H1 (cell line): ENCODE measurements around the gene ZHX3. TPM values are rescaled to one million over a fixed set of nuclear protein-coding genes. Genes with fewer than 3 reads are reported as not detected.

ENCODE experiments used
- CTCF ChIA-PET: fragments of 300-600 bp; sonication (Branson Sonifier 250); formaldehyde crosslinking; loops from one replicate; lab custom pipeline; 2021; ENCODE audit not compliant: partially characterized antibody; lab: Charles Lee
- POLR2A ChIA-PET: fragments of 300-600 bp; sonication (Branson Sonifier 250); formaldehyde crosslinking; loops from one replicate; lab custom pipeline; 2021; ENCODE audit warnings: inconsistent platforms; ENCODE audit not compliant: partially characterized antibody; lab: Charles Lee
- DNase-seq, 2 experiments: peaks; one replicate each; pipeline versions ENCODE4 v3.0.0 to v3.0.0-alpha.2; 2010 to 2022; ENCODE audit warnings: low spot score in 2 of 2, low read depth in 1 of 2, mixed read lengths in 1 of 2
- FAIRE-seq: peaks from 2 replicates; lab custom pipeline; 2011; peaks lifted over from hg19 to GRCh38; lab: Jason Lieb, UNC
- H2AFZ ChIP-seq: 2 replicates; pipeline ENCODE4 v1.8.1; 2012; ENCODE audit warnings: low read length, inconsistent platforms
- H2AK5ac ChIP-seq: 2 replicates; pipeline ENCODE4 v1.6.1; 2013; ENCODE audit warnings: low read depth, low read length
- H2BK120ac ChIP-seq: replicated peaks from 2 replicates; pipeline ENCODE3; 2013; ENCODE audit warnings: low read depth, low read length, inconsistent platforms
- H2BK12ac ChIP-seq: 2 replicates; pipeline ENCODE4 v1.6.1; 2013; ENCODE audit warnings: low read depth, low read length
- H2BK15ac ChIP-seq: 2 replicates; pipeline ENCODE4 v1.6.1; 2013; ENCODE audit warnings: low read length
- H2BK20ac ChIP-seq: 2 replicates; pipeline ENCODE4 v1.6.1; 2013; ENCODE audit warnings: low read length
- H2BK5ac ChIP-seq: 2 replicates; pipeline ENCODE4 v1.6.1; 2013; ENCODE audit warnings: low read depth, low read length
- H3K14ac ChIP-seq: 2 replicates; pipeline ENCODE4 v1.6.1; 2013; ENCODE audit warnings: inconsistent platforms; ENCODE audit not compliant: insufficient read length
- H3K18ac ChIP-seq: 2 replicates; pipeline ENCODE4 v1.6.1; 2013; ENCODE audit warnings: low read length; ENCODE audit errors: extremely low read depth
- H3K23ac ChIP-seq: 2 replicates; pipeline ENCODE4 v1.6.1; 2013; ENCODE audit warnings: inconsistent platforms; ENCODE audit not compliant: insufficient read length
- H3K23me2 ChIP-seq: 2 replicates; pipeline ENCODE4 v1.6.1; 2013; ENCODE audit warnings: low read depth, low read length
- H3K27ac ChIP-seq: 2 replicates; pipeline ENCODE4 v1.6.1; 2011; ENCODE audit warnings: low read depth, low read length, inconsistent platforms
- H3K27me3 ChIP-seq, 4 experiments: replicated peaks in 1 of 4; 1 replicate in 1 of 4; 2 replicates in 3 of 4; pipeline versions ENCODE4 v1.6.1 to v1.8.1; 2011 to 2013; ENCODE audit warnings: low read length in 3 of 4, mild to moderate bottlenecking in 3 of 4, inconsistent platforms in 2 of 4, mixed read lengths in 2 of 4, moderate library complexity in 1 of 4; ENCODE audit not compliant: control insufficient read depth in 3 of 4, insufficient read depth in 3 of 4; ENCODE audit errors: extremely low read depth in 1 of 4
- H3K36me3 ChIP-seq, 4 experiments: 2 replicates each; pipeline versions ENCODE4 v1.6.1 to v1.8.1; 2011 to 2013; ENCODE audit warnings: mild to moderate bottlenecking in 4 of 4, low read length in 3 of 4, moderate library complexity in 2 of 4, control low read depth in 1 of 4, inconsistent platforms in 1 of 4; ENCODE audit not compliant: insufficient read depth in 4 of 4, control insufficient read depth in 2 of 4
- H3K4ac ChIP-seq: replicated peaks from 2 replicates; pipeline ENCODE3; 2013; ENCODE audit warnings: low read length, low read depth, mixed read lengths, inconsistent platforms; ENCODE audit not compliant: insufficient read length
- H3K4me1 ChIP-seq, 4 experiments: replicated peaks in 1 of 4; 1 replicate in 1 of 4; 2 replicates in 3 of 4; pipeline versions ENCODE4 v1.6.1 to v1.8.1; 2011 to 2013; ENCODE audit warnings: low read length in 3 of 4, inconsistent platforms in 2 of 4, mixed read lengths in 1 of 4; ENCODE audit not compliant: insufficient read depth in 4 of 4, control insufficient read depth in 3 of 4
- H3K4me2 ChIP-seq, 2 experiments: 2 replicates each; pipeline versions ENCODE4 v1.6.1 to v1.8.1; 2011 to 2013; ENCODE audit warnings: low read depth in 2 of 2, low read length in 2 of 2, control low read depth in 1 of 2, inconsistent platforms in 1 of 2, mild to moderate bottlenecking in 1 of 2; ENCODE audit not compliant: insufficient read depth in 1 of 2
- H3K4me3 ChIP-seq, 4 experiments: fragments of 200-600, 300-600 bp in 1 of 4; sonication (generic), shearing (Covaris generic), sonication (Bioruptor Twin) in 1 of 4; 2 replicates each; pipeline versions ENCODE4 v1.5.1 to v1.8.1; 2011 to 2016; ENCODE audit warnings: low read length in 4 of 4, low read depth in 3 of 4, control low read depth in 2 of 4, inconsistent platforms in 2 of 4, mild to moderate bottlenecking in 2 of 4, mixed read lengths in 1 of 4, moderate library complexity in 1 of 4; ENCODE audit not compliant: insufficient read depth in 2 of 4; ENCODE audit errors: extremely low read depth in 1 of 4
- H3K56ac ChIP-seq: replicated peaks from 2 replicates; pipeline ENCODE3; 2013; ENCODE audit warnings: low read depth, mild to moderate bottlenecking, mixed read lengths, low read length, inconsistent platforms; ENCODE audit not compliant: insufficient read length
- H3K79me1 ChIP-seq: 2 replicates; pipeline ENCODE4 v1.6.1; 2013; ENCODE audit warnings: low read depth, low read length, control low read depth
- H3K79me2 ChIP-seq, 2 experiments: 2 replicates each; pipeline versions ENCODE4 v1.6.1 to v1.8.1; 2012 to 2013; ENCODE audit warnings: low read length in 2 of 2, mild to moderate bottlenecking in 2 of 2, inconsistent platforms in 1 of 2; ENCODE audit not compliant: insufficient read depth in 2 of 2, control insufficient read depth in 1 of 2
- H3K9ac ChIP-seq, 4 experiments: replicated peaks in 1 of 4; 1 replicate in 1 of 4; 2 replicates in 3 of 4; pipeline versions ENCODE4 v1.6.1 to v1.8.1; 2011 to 2013; ENCODE audit warnings: low read depth in 3 of 4, low read length in 3 of 4, control low read depth in 2 of 4, mild to moderate bottlenecking in 2 of 4, moderate library complexity in 2 of 4, inconsistent platforms in 1 of 4; ENCODE audit errors: extremely low read depth in 1 of 4
- H3K9me3 ChIP-seq, 2 experiments: 2 replicates each; pipeline versions ENCODE4 v1.6.1 to v1.8.1; 2012 to 2013; ENCODE audit warnings: mild to moderate bottlenecking in 2 of 2, moderate library complexity in 2 of 2, control low read depth in 1 of 2, inconsistent platforms in 1 of 2, low read depth in 1 of 2, low read length in 1 of 2, mixed read lengths in 1 of 2; ENCODE audit not compliant: insufficient read depth in 2 of 2
- H4K20me1 ChIP-seq, 2 experiments: replicated peaks in 1 of 2; 2 replicates each; pipeline versions ENCODE3 to v1.8.1; 2011 to 2013; ENCODE audit warnings: inconsistent platforms in 2 of 2, low read length in 2 of 2, mild to moderate bottlenecking in 1 of 2; ENCODE audit not compliant: insufficient read depth in 2 of 2, control insufficient read depth in 1 of 2
- H4K5ac ChIP-seq: 2 replicates; pipeline ENCODE4 v1.6.1; 2013; ENCODE audit warnings: low read length, low read depth, mixed read lengths, inconsistent platforms; ENCODE audit not compliant: insufficient read length
- H4K8ac ChIP-seq: 2 replicates; pipeline ENCODE4 v1.8.0; 2013; ENCODE audit warnings: mild to moderate bottlenecking, moderate library complexity, low read length, inconsistent platforms; ENCODE audit not compliant: insufficient read depth; ENCODE audit errors: extremely low read depth
- H4K91ac ChIP-seq: replicated peaks from 2 replicates; pipeline ENCODE3; 2013; ENCODE audit warnings: low read length, mixed read lengths, inconsistent platforms; ENCODE audit not compliant: insufficient read length
- NANOG ChIP-seq: IDR thresholded peaks from 2 replicates; pipeline ENCODE4 v1.6.1; 2011; ENCODE audit warnings: low read length, low read depth, mild to moderate bottlenecking, inconsistent platforms; ENCODE audit not compliant: insufficient read depth, poor library complexity, severe bottlenecking
- TCF12 ChIP-seq: IDR thresholded peaks from 2 replicates; pipeline ENCODE4 v1.6.1; 2011; ENCODE audit warnings: low read depth, mild to moderate bottlenecking, low read length
- WGBS, 2 experiments: shearing (Covaris generic) in 1 of 2; methylation state at CpG; one replicate each; pipeline versions ENCODE4 v1.1.6 to v1.1.7; 2013 to 2015; ENCODE audit warnings: low lambda C conversion rate in 2 of 2, mixed read lengths in 2 of 2, inconsistent platforms in 1 of 2, low coverage in 1 of 2, missing lambda C conversion rate in 1 of 2; ENCODE audit not compliant: insufficient replicate concordance in 2 of 2, insufficient coverage in 1 of 2, insufficient read length in 1 of 2; ENCODE audit errors: extremely low coverage in 1 of 2, missing lambda C conversion rate in 1 of 2; 5-methylcytosine and 5-hydroxymethylcytosine counted together
- polyA plus RNA-seq, 7 experiments: library from polyadenylated mRNA; depleted of rRNA in 3 of 7; stranded (reverse) in 5 of 7; unstranded in 2 of 7; fragments of >200 nt in 5 of 7; fragments of 200-250 nt in 2 of 7; gene quantifications; 1 replicate in 5 of 7; 2 replicates in 1 of 7; 4 replicates in 1 of 7; pipeline versions ENCODE4 v1.2.1 to v1.2.3, GENCODE V29; 2011 to 2013; ENCODE audit warnings: missing spikeins in 2 of 7, mixed read lengths in 2 of 7
- total RNA-seq: library from RNA; stranded (reverse); fragmentation: NEBNext Ultra II Directional; extraction: Animal tissue kit (Norgen Biotek cat#: 25700); gene quantifications from 2 replicates; pipeline ENCODE4 v1.2.1, GENCODE V29; 2021

The ZHX3 gene
- total and polyA plus RNA-seq, 2 of the 8 experiments (the other 6 are each of a cell fraction or from before 2014, with no cell fraction given): 1.00 to 7.8 TPM

DNA sequence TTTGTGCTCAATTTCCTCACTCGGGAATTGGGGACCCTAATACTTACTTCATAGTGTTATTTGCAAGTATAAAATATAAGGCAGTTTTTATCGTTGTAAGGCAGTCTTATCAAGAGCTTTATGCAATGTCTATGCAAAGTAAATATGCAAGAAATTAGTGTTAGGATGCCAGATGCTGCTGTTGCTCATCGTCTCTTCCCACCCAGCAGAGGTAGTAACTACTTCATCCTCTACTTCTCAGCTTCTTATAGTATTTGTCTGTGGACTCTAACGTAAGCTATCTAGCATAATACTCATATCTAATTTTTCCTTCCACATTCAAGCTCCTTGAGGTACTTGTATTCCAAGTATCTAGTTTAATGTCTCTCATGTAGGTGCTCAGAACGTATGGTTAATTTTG, 168.6 kb downstream of the ZHX3 start:
- Histone ChIP-seq H3K18ac (no peak overlapping the region), H3K9ac (no peak overlapping the region), H3K4me1 (peaks cover 0 to 10% (median 5%) of the 10 kb centered on the region in 4 experiments; a peak in 3 of 7 replicates), H3K23ac (no peak overlapping the region), H2BK20ac (no peak overlapping the region), H2BK12ac (no peak overlapping the region), H3K56ac (no peak overlapping the region), H3K27me3 (no peaks in the 10 kb centered on the region), H2BK5ac (no peak overlapping the region), H3K9me3 (no peaks in the 10 kb centered on the region), H3K79me2 (peaks cover 80 to 100% of the 10 kb centered on the region in 2 experiments), H3K14ac (no peak overlapping the region), H4K5ac (no peak overlapping the region), H2AFZ (no peak overlapping the region), H3K79me1 (peaks cover 52% of the 10 kb centered on the region), H3K4me2 (no peak overlapping the region), H3K27ac (no peak overlapping the region), H4K20me1 (peaks cover 39 to 69% of the 10 kb centered on the region in 2 experiments), H4K8ac (no peak overlapping the region), H3K4me3 (no peak overlapping the region), H4K91ac (no peak overlapping the region), H3K23me2 (no peaks in the 10 kb centered on the region), H3K36me3 (peaks cover 0 to 2% (median 0%) of the 10 kb centered on the region in 4 experiments; a peak in 1 of 8 replicates), H2BK15ac (no peak overlapping the region), H2BK120ac (no peak overlapping the region), H3K4ac (no peak overlapping the region), H2AK5ac (no peak overlapping the region)
- POLR2A ChIA-PET: interaction anchor here (1.3 kb wide), 2 partner anchors 11 to 262 kb away, joined by 3 to 7 read pairs; no protein-coding TSS in a partner anchor
- CTCF ChIA-PET: interaction anchor here (0.8 to 5.0 kb wide), 6 partner anchors 10 to 192 kb away, joined by 3 to 29 read pairs (median 5); partner anchors contain the start of gene LPIN3
- no peak for DNase-seq
- no peak for FAIRE-seq
- 91% methylated on average over 5 of the region's 5 CpGs; no CpG with 5 or more reads in 1 of the 2 experiments for WGBS, 2 experiments
- TF ChIP-seq TCF12 (no peak), NANOG (no peak)
